Activated CD4-positive, alpha-beta T cell treated with anti-CD3 and anti-CD28 coated beads, Interleukin-2, amount 50 U/mL, for 24 hours (primary cell): ENCODE measurements around the gene ZNF618.

ENCODE experiments used
- DNase-seq, 2 donors: peaks; one replicate each; pipeline ENCODE4 v3.0.0-alpha.2; 2020; ENCODE audit warnings: low read depth in 1 of 2, low spot score in 1 of 2

ZNF618 gene

GRCh38 chr9:114016101-114016500, 140.0 kb downstream of the ZNF618 start:
- no peak for DNase-seq

GRCh38 chr9:114016629-114017423, 140.7 kb downstream of the ZNF618 start:
- no peak for DNase-seq

GRCh38 chr9:114017741-114018715, 141.9 kb downstream of the ZNF618 start:
- no peak for DNase-seq

GRCh38 chr9:114021578-114021977, 145.5 kb downstream of the ZNF618 start:
- DNase-seq: no peak

GRCh38 chr9:114023961-114024360, 147.9 kb downstream of the ZNF618 start:
- no peak for DNase-seq

- no peak for DNase-seq
These were observed 149.2 kb downstream of the ZNF618 start for GRCh38 chr9:114025196-114025753.

- DNase-seq: no peak
These were observed 149.7 kb downstream of the ZNF618 start for GRCh38 chr9:114025760-114026159.

GRCh38 chr9:114026335-114026734, 150.2 kb downstream of the ZNF618 start:
- DNase-seq: no peak

GRCh38 chr9:114027159-114027862, 151.2 kb downstream of the ZNF618 start:
- no peak for DNase-seq

- no peak for DNase-seq
These were observed 151.9 kb downstream of the ZNF618 start for GRCh38 chr9:114027863-114028465.

GRCh38 chr9:114028646-114029045, 152.5 kb downstream of the ZNF618 start:
- no peak for DNase-seq

GRCh38 chr9:114029311-114030170, 153.4 kb downstream of the ZNF618 start:
- no peak for DNase-seq

- DNase-seq: no peak
These were observed 154.3 kb downstream of the ZNF618 start for GRCh38 chr9:114030364-114030763.

GRCh38 chr9:114031037-114031630, 155.0 kb downstream of the ZNF618 start:
- no peak for DNase-seq

GRCh38 chr9:114031948-114032840, 156.1 kb downstream of the ZNF618 start:
- DNase-seq: no peak

GRCh38 chr9:114033397-114034103, 157.4 kb downstream of the ZNF618 start:
- no peak for DNase-seq

GRCh38 chr9:114034196-114034595, 158.1 kb downstream of the ZNF618 start:
- no peak for DNase-seq

GRCh38 chr9:114034661-114035062, 158.6 kb downstream of the ZNF618 start:
- no peak for DNase-seq
